PC-3 (cell line): ENCODE data around the gene ETNK2.

ENCODE experiments used
- CTCF ChIP-seq: fragments of 300-600 bp; sonication (generic); conservative IDR thresholded peaks from 2 replicates; pipeline ENCODE4 v1.5.1; 2017; ENCODE audit warnings: antibody characterized with exemption, low read depth, mild to moderate bottlenecking, low read length
- EZH2 ChIP-seq: fragments of 300-600 bp; sonication (generic); IDR thresholded peaks from one replicate; pipeline ENCODE4 v1.6.1; 2017; ENCODE audit warnings: antibody characterized with exemption, mild to moderate bottlenecking, low read length; ENCODE audit not compliant: unreplicated experiment
- EZH2phosphoT487 ChIP-seq: fragments of 300-600 bp; sonication (generic); IDR thresholded peaks from 2 replicates; pipeline ENCODE4 v1.6.1; 2018; ENCODE audit warnings: mild to moderate bottlenecking, antibody characterized with exemption, low read length, borderline replicate concordance

- no peak for TF ChIP-seq CTCF
- no peak for TF ChIP-seq EZH2phosphoT487
- no peak for TF ChIP-seq EZH2
These were observed 23.1 kb upstream of the ETNK2 start for GRCh38 chr1:204174958-204175357.
